Endothelial cell of umbilical vein (primary cell): ENCODE measurements around the gene PVRIG.

Experiments used
- CTCF ChIP-seq, 2 donors: IDR thresholded peaks; 1 replicate in 1 of 2; 2 replicates in 1 of 2; pipeline ENCODE4 v1.5.1; 2011; ENCODE audit warnings: low read length in 2 of 2, mild to moderate bottlenecking in 2 of 2, moderate library complexity in 2 of 2, control low read depth in 1 of 2, inconsistent platforms in 1 of 2, low read depth in 1 of 2; ENCODE audit not compliant: insufficient read depth in 1 of 2; ENCODE audit errors: extremely low read depth in 1 of 2
- MYC ChIP-seq: IDR thresholded peaks from one replicate; pipeline ENCODE4 v1.6.1; 2011; ENCODE audit warnings: mild to moderate bottlenecking, low read depth, low read length

- TF ChIP-seq CTCF (IDR thresholded peaks at IDR 0.05; ENCODE audit: extremely low read depth in 1 of 2, insufficient read depth in 1 of 2, low read depth in 1 of 2, low read length in 2 of 2) (no peak), MYC (no peak)
Observed at GRCh38 chr7:100171087-100171681, 48.6 kb upstream of the PVRIG start.
